Activated naive CD4-positive, alpha-beta T cell treated with anti-CD3 and anti-CD28 coated beads, Interleukin-2, amount 50 U/mL, for 72 hours (primary cell): ENCODE results near the gene CHAC1. TPM values are rescaled to one million over a fixed set of nuclear protein-coding genes. Genes with fewer than 3 reads are reported as not detected.
"Not testable (repeated sequence)": the region's sequence is repeated elsewhere in the genome, so short reads cannot be mapped to it uniquely, and the experiment has no call there.

Experiments
- ATAC-seq, 2 donors: fragments of 150-1000 bp; cut with Tn5 transposase; 2 replicates each; pipeline ENCODE4 v1.10.0; 2021; ENCODE audit warnings: mild to moderate bottlenecking in 2 of 2, moderate library complexity in 2 of 2
- DNase-seq, 2 donors: peaks; one replicate each; pipeline ENCODE4 v3.0.0; 2021 to 2022; ENCODE audit warnings: low spot score in 2 of 2
- H3K27ac Mint-ChIP-seq, 2 donors: one replicate each; pipeline ENCODE4 v1.8.0; 2022; ENCODE audit warnings: mild to moderate bottlenecking in 2 of 2, mixed read lengths in 2 of 2
- H3K36me3 Mint-ChIP-seq, 2 donors: one replicate each; pipeline ENCODE4 v1.8.0; 2022; ENCODE audit warnings: mixed read lengths in 2 of 2
- H3K9me3 Mint-ChIP-seq, 2 donors: one replicate each; pipeline ENCODE4 v1.8.0; 2022; ENCODE audit warnings: mixed read lengths in 2 of 2
- total RNA-seq, 2 donors: library from RNA; stranded (reverse); gene quantifications; one replicate each; pipeline ENCODE4 v1.2.3, GENCODE V29; 2022

CHAC1 gene
- total RNA-seq, 2 donors from 2014 or later: 12.9 to 16.3 TPM

DNA sequence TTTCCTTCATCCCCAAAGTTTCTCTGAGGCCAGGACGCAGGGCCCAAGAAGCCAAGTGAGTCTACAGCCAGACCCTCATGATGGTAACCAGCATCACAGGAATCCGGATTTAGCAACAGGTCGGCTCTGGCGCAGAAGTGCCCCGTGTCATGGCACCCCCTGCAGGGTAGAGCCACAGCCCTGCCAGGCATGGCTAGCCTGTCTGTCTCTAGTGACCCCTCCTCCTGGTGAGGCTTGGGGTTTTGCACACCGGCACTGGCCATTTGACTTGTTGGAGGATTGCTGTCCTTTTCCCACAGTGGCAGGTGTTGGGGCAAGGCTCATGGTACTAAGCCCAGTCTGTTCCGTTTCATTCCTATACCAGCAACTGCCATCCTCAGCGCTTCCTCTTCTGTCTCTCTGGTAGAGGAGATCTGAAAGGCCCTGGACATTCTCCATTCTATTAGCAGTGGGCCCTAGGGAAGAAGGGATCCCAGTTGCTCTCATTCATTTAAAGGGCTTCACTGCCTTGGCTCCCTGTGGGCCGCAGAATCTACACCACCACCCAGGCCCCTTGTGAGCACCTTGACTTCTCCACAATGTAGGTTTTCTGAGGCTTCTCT, 9.4 kb upstream of the CHAC1 start:
- Mint-ChIP-seq H3K27ac (peak overlapping the region in 1 of 2 donors; percentile 23), H3K9me3 (no peaks in the 10 kb centered on the region), H3K36me3 (no peaks in the 10 kb centered on the region)
- no peak for ATAC-seq
- DNase-seq: no peak

DNA sequence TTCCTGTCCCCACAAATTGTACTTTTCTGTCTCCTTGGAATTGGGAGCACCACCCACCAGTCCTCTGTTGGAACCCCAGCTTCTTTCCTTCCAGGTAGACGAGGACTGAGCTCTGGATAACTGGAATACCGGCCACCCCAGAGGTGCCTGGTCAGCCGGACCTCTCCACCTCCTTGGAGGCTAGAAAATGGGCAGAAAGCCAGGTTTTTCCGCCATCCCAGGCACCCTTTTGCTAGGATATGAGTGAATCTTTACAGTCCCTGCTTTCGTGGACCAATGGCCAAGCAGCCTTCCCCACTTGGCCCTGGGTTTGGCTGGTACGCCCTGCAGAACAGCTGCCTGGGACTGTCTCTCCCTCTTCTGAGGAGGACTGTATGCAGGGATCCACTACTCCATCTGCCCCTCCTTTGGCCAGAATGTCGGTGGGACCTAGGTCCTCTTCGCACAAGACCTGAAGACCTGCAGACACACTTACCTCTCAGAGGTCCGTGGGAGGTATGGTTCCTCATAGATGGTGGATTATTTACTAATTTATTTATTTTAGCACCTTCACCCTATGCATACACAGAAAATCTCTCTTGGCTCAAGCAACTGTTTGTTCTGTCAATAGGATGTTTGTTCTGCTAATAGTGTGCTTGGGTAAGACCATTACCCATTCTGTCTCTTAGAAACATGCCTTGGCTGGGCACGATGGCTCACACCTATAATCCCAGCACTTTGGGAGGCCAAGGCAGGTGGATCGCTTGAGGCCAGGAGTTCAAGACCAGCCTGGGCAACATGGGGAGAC, 8.6 kb upstream of the CHAC1 start:
- no peak for ATAC-seq
- H3K36me3 Mint-ChIP-seq: no peaks in the 10 kb centered on the region
- no peaks in the 10 kb centered on the region for H3K9me3 Mint-ChIP-seq
- peak overlapping the region; percentile 23 to 25 for H3K27ac Mint-ChIP-seq
- DNase-seq: no peak

DNA sequence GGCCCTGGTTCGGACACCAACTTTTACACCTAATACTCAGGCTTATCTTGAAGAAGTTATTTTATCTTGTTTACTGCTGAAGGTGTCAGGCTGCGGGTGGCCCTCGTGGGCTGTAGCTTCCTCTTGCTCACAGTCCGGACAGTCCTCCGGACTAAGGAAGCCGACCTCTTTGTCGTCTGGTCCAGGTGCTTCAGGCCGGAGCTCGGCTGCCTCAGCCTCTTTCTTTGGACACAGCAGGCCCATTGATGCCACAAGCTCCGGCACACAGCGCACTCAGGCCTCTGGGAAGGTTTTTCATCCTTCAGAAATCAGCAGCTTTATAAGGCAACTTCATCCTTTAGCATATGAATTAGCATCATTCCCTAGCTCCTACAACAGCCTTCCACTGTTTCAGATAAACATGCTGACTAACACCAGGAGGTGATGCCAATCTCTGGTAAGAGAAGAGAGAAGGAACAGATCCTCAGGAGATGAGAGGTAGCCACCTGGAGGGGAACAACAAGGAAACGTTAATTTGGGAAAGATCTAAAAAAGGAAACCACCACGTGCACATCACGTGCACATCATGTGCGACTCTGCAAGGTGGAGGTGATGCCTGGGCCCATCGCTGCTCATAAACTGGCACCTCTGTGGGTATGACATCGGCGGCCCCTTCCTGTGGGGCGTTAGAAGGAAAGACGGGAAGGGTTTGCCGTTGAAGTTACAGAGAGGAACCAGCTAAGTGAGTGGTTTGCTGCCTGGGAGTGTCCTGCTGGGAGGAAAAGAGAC, 4.4 kb upstream of the CHAC1 start:
- Mint-ChIP-seq H3K9me3 (no peaks in the 10 kb centered on the region), H3K36me3 (peaks cover 0 to 5% of the 10 kb centered on the region in 2 donors), H3K27ac (no peak overlapping the region)
- DNase-seq (no peak), ATAC-seq (no peak)

DNA sequence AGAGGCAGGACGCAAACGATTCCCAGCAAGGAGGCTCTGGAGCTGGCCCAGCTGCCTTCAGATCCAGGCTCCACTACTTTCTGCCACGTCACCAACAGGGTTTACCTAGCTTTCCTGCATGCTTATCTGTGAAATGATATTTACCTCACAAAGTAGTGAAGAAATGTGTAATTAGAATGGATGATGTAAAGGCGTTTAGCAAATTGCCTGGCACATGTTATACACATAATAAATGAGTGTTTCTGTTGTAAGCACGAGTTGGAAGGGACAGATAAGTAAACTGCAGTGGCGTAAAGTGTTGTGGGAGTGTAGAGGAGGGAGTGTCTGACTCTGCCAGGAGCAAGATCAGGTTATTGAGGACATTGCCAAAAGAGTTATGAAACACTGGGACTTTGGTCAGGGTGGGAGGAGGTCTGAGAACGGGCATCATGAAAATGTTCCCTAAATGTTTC, 3.5 kb upstream of the CHAC1 start:
- H3K27ac Mint-ChIP-seq: no peak overlapping the region
- peaks cover 0 to 5% of the 10 kb centered on the region in 2 donors for H3K36me3 Mint-ChIP-seq
- no peaks in the 10 kb centered on the region for H3K9me3 Mint-ChIP-seq
- no peak for ATAC-seq
- no peak for DNase-seq

DNA sequence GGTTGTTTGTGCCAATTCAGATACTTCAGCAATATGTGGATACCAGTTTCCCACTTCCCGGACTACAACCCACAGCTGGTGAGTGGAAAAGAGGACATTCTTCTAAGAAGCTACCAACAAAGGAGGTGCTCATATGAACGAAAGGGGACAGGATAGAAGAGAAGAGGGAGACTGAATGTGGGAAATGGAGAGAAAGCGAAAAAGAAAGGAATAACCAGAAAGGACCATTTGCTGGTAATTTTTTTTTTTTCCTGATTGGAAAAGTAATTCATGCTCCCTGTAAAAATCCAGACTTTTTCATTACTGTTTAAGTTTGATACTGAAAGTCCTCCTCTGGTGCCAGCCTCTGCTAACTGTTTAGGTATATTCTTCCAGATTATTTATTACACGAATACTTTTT, 1.5 kb upstream of the CHAC1 start:
- H3K36me3 Mint-ChIP-seq: peaks cover 5 to 9% of the 10 kb centered on the region in 2 donors
- DNase-seq (no peak), ATAC-seq (no peak)
- no peaks in the 10 kb centered on the region for H3K9me3 Mint-ChIP-seq
- H3K27ac Mint-ChIP-seq: peak overlapping the region; percentile 91 to 96

DNA sequence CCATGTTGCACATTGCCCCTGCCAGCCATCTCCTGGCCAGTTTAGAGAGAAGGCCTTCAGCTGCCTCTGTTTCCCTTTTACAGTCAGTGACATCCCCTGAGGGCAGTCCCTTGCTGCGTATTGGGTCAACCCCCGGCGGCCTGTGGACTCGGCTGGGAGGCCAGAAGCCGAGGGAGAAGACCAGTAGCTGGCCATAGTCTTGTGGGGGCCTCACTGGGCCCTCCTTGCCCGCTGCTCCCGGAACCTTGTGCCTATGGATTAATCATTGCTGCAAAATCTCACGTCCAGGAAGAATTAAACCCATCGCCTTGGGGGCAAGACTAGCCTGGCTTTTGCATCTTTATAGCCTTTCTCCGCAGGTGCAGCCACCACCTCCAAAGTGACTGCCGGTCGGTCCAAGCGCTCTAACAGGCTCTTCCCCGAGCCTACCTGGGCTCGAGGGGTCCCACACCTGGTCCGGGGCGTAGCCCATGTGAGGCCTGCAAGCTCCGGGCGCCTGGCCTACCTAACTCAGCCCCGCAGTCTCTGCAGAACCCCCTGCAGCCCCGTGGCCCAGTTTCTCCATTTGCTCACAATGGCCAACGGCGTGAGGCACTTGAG, 870 bp upstream of the CHAC1 start:
- H3K36me3 Mint-ChIP-seq: peaks cover 5 to 9% of the 10 kb centered on the region in 2 donors
- no peaks in the 10 kb centered on the region for H3K9me3 Mint-ChIP-seq
- H3K27ac Mint-ChIP-seq: peak overlapping the region; percentile 91 to 96
- DNase-seq (no peak), ATAC-seq (no peak)

DNA sequence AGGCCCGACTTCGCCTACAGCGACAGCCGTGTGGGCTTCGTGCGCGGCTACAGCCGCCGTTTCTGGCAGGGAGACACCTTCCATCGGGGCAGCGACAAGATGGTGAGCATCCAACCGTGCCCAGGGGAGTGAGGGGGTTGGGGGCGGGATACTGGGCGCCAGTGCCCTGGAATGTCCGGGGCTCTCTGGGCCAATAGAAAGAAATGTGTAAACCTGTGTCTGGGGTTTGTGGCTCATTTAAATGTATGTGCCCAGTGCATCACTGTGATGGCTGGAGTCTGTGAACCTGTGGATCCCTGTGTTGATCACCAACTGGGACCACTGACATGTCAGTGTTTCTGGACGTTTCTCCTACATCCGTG, 423 bp downstream of the CHAC1 start:
- Mint-ChIP-seq H3K9me3 (no peaks in the 10 kb centered on the region), H3K27ac (peak overlapping the region; percentile 91 to 92), H3K36me3 (peaks cover 5 to 9% of the 10 kb centered on the region in 2 donors)
- peak in 1 of 2 donors; percentile 1 for ATAC-seq
- DNase-seq: no peak

DNA sequence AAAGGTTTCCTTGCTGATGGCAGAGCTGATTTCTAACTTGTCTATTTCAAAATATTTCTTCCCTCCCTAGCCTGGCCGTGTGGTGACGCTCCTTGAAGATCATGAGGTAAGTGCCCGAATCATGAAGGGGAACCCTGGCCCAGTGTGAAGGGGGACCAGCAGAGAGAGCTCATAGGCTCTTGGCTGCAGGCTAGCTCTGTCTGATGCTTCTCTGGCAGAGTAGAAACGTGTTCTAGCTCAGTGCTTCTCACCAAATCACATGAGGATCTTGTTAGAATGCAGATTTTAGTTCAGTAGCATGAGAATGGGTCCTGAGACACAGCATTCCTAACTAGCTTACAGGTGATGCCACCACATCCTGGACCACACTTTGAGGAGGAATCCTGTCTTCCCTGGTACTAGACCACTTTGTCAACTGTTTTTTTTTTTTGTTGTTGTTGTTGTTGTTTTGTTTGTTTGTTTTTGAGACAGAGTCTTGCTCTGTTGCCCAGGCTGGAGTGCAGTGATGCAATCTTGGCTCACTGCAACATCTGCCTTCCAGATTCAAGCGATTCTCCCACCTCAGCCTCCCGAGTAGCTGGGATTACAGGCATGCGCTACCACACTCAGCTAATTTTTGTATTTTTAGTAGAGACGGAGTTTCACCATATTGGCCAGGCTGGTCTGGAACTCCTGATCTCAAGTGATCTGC, 1.0 kb downstream of the CHAC1 start:
- not testable (repeated sequence) for DNase-seq, H3K9me3 Mint-ChIP-seq, H3K36me3 Mint-ChIP-seq, ATAC-seq
- H3K27ac Mint-ChIP-seq: peak overlapping the region; percentile 91 to 95

DNA sequence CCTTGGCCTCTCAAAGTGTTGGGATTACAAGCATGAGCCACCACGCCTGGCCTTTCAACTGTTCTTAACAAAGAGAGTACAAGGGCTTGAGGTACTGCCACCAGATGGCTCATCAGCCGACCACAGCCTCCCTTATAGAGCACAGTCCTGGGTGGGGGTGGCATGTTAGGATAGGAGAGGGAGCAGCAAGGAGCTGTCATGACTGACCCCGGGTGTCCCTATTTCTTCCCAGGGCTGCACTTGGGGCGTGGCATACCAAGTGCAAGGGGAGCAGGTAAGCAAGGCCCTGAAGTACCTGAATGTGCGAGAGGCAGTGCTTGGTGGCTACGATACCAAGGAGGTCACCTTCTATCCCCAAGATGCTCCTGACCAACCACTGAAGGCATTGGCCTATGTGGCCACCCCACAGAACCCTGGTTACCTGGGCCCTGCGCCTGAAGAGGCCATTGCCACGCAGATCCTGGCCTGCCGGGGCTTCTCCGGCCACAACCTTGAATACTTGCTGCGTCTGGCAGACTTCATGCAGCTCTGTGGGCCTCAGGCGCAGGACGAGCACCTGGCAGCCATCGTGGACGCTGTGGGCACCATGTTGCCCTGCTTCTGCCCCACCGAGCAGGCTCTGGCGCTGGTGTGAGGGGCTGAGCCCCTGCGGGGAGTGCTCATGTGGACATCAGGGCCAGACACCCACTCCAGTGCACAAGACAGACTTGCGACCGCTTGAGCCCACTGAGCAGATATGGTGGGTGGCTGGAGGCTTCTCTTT, 2.1 kb downstream of the CHAC1 start:
- peak overlapping the region; percentile 91 to 95 for H3K27ac Mint-ChIP-seq
- no peak for ATAC-seq
- peaks cover 5 to 9% of the 10 kb centered on the region in 2 donors for H3K36me3 Mint-ChIP-seq

DNA sequence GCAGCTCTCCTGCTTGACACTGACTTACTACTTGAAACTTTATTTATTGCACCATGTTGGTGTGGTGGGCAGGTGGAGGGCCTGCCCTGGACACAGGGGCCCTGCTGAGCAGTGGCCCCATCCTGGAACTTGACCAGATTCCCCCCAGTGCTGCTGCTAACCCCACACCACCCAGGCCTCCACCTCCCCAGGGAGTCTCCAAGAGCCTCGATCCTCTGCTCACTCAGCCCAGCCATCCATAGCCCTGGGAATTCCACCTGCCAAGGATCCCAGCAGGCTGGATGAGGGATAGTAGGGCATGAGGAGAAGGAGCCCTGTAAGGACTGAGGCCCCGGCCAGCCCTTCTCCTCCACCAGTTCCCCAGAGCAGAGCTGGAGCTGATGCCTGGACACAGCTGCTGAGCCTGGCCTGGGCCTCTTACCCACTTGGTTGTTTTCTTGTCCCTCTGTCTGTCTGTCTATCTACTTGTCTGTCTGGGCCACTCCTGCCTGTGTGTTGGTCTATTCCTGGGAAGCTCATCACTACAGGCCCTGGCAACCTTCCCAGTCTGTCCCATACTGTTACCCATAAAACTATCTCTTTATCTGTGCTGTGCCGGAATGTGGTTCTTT, 2.8 kb downstream of the CHAC1 start:
- Mint-ChIP-seq H3K9me3 (no peaks in the 10 kb centered on the region), H3K36me3 (peaks cover 5 to 9% of the 10 kb centered on the region in 2 donors), H3K27ac (peak overlapping the region; percentile 25 to 52)
- ATAC-seq: no peak
- no peak for DNase-seq

More for the DNA sequence above, 2.1 kb downstream of the CHAC1 start:
- no peaks in the 10 kb centered on the region for H3K9me3 Mint-ChIP-seq
- no peak for DNase-seq

DNA sequence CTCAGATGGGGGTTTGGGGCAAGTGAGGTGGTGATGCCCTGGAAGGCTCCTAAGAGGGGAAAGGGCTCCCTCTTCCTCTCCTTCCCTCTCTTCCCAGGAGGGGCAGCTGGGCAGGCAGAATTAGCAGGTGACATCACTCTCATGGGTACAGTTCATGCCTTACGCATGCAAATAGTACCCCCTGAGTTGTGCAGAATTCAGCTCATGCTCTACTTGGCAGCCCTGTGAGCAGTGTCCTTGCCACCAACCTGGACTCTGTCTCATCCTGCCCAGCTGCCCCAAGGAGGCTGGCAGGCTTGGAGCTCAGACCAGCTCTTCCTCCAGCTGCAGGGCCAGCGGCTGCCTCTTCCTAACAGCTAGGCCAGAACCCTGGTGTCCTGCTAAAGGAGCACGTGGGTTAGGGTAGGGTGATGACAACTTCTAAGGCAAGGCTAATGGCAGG, 3.3 kb downstream of the CHAC1 start:
- Mint-ChIP-seq H3K27ac (peak overlapping the region; percentile 25 to 36), H3K9me3 (no peaks in the 10 kb centered on the region), H3K36me3 (peaks cover 5 to 9% of the 10 kb centered on the region in 2 donors)
- ATAC-seq (no peak), DNase-seq (no peak)

DNA sequence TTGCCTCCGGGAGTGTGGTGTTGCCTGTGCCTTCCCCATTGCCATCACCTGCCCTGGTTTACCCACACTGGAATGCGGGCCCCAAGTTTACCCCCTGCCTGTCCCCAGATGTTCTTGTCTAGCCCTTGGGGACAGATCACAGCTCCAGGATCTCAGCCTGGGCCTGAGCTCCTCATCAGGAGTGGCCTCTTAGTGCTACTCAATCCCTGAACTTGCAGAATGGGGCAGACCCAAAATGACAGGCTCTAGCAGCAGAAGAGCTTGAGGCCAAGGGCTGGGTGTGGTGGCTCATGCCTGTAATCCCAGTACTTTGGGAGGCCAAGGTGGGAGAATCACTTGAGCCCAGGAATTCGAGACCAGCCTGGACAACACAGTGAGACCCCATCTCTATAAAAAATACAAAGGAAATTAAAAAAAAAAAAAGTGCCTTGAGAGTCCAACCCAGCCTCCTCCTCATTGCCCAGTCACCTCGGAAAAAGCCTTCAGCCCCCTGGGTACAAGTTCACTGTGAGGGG, 3.8 kb downstream of the CHAC1 start:
- H3K36me3 Mint-ChIP-seq: peaks cover 5 to 9% of the 10 kb centered on the region in 2 donors
- no peak overlapping the region for H3K27ac Mint-ChIP-seq
- ATAC-seq: no peak
- H3K9me3 Mint-ChIP-seq: no peaks in the 10 kb centered on the region
- no peak for DNase-seq

DNA sequence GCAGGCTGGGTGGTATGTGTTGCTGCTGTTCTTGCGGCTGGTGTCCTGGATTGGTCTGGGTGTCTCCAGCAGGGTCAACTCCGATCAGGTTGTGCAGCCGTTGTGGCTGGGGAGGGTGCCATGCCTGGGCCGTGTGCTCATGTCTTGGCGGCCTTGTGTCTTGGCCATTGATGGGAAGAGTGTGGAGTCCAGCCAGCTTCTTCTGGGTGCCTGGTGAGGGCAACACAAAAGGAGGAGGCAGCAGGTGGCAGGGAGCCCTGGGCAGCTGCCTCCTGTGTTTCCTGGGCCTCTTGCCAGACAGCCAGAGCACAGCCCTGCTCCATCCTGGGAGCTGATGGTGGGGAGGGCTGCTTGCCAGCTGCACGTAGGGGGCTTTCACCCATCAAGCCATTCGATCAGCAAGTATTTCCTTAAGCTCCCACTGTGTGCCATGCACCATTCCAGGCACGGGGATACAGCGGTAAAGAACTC, 4.3 kb downstream of the CHAC1 start:
- Mint-ChIP-seq H3K36me3 (peaks cover 2 to 9% of the 10 kb centered on the region in 2 donors), H3K9me3 (no peaks in the 10 kb centered on the region), H3K27ac (no peak overlapping the region)
- ATAC-seq (no peak), DNase-seq (no peak)

DNA sequence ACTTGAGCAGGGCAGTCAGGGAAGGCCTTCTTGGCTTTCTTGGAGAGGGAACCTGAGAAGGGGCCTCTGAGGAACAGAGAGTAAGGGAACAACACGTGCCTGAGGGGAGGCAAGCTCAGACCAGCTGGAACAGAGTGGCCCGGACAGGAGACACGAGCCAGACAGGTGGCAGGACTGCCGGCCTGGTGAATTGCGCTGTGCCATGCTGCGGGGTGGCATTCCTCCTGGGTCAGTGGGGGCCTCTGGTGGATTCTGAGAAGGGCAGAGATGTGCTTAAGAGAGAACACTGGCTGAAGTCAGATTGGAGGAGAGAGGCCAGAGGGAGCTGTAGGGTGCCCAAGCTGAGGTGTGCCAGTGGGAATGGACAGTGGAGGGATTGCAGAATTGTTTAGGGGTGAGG, 4.9 kb downstream of the CHAC1 start:
- H3K36me3 Mint-ChIP-seq: peaks cover 0 to 9% of the 10 kb centered on the region in 2 donors
- DNase-seq (no peak), ATAC-seq (no peak)
- peak overlapping the region in 1 of 2 donors; percentile 25 for H3K27ac Mint-ChIP-seq
- H3K9me3 Mint-ChIP-seq: no peaks in the 10 kb centered on the region

DNA sequence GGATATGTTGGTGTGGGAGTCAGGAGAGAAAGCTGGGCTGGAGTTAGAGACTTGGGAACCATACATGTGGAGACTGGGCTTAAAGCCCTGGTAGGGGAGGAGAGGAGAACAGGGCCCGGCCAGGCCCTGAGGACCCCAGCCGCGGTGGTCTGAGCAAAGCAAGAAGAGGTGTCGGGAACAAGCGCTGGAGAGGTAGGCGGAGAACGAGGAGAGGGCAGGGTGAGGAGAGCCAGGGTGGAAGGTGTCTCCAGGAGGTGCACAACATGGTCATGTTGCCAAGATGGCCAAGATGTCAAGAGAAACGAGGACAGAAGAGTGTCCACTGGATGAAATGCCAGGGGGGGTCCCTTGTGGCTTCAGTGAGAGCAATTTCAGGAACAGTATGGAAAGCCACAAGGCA, 5.5 kb downstream of the CHAC1 start:
- Mint-ChIP-seq H3K36me3 (peaks cover 0 to 9% of the 10 kb centered on the region in 2 donors), H3K9me3 (no peaks in the 10 kb centered on the region), H3K27ac (peak overlapping the region in 1 of 2 donors; percentile 87)
- DNase-seq (no peak), ATAC-seq (no peak)
